Measurements from ENCODE around the gene IGFN1. TPM values are rescaled to one million over a fixed set of nuclear protein-coding genes. Genes with fewer than 3 reads are reported as not detected.

Gene IGFN1
- total RNA-seq, 1 experiment from 2014 or later = 4.3 TPM

DNA sequence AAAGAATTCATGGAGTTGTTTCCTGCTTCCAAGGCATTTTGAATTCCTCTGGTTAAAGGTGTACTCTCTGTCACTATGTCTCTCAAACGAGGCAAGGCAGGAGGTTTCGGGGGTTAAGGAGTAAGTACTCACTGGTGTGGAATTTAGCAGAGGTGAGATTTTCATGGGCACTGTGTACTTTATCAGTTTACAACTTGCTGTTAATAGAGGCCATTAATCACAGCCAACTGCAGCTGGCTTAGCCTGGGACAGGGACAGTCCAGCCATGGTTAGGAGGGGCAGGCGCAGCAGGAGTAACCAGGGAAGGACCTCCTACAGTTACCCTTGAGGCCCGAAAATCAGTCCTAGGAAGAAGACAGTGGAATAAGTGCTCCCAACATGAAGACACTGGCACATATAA lies 18.3 kb upstream of the IGFN1 start:
- intact Hi-C loops (cut with micrococcal nuclease; ENCODE audit: unreplicated experiment) = no loop called here
- no peak for DNase-seq
- Histone ChIP-seq H3K27ac (no peak overlapping the region), H2AFZ (no peak overlapping the region), H3K9me3 (ENCODE audit: insufficient read depth, low read depth) (no peaks in the 10 kb centered on the region), H3K9me2 (ENCODE audit: insufficient read depth) (no peaks in the 10 kb centered on the region), H3K4me3 (no peak overlapping the region), H3K27me3 (ENCODE audit: insufficient read depth, low read depth) (no peaks in the 10 kb centered on the region), H3K4me2 (no peak overlapping the region), H3K4me1 (replicated peaks; ENCODE audit: insufficient read depth) (peaks cover 52% of the 10 kb centered on the region), H3K36me3 (ENCODE audit: low read depth) (no peaks in the 10 kb centered on the region), H4K20me1 (ENCODE audit: insufficient read depth) (no peaks in the 10 kb centered on the region), H3K79me2 (ENCODE audit: low read depth) (no peaks in the 10 kb centered on the region), H3F3A (ENCODE audit: insufficient read depth, low read depth) (peaks cover 37% of the 10 kb centered on the region)
- ChIA-PET POLR2A (ENCODE audit: unreplicated experiment) (no interaction called here), CTCF (no interaction called here)
- TF ChIP-seq EZH2 (IDR thresholded peaks at IDR 0.05; ENCODE audit: low read depth) = no peak
- TF ChIP-seq, protein P1, sequence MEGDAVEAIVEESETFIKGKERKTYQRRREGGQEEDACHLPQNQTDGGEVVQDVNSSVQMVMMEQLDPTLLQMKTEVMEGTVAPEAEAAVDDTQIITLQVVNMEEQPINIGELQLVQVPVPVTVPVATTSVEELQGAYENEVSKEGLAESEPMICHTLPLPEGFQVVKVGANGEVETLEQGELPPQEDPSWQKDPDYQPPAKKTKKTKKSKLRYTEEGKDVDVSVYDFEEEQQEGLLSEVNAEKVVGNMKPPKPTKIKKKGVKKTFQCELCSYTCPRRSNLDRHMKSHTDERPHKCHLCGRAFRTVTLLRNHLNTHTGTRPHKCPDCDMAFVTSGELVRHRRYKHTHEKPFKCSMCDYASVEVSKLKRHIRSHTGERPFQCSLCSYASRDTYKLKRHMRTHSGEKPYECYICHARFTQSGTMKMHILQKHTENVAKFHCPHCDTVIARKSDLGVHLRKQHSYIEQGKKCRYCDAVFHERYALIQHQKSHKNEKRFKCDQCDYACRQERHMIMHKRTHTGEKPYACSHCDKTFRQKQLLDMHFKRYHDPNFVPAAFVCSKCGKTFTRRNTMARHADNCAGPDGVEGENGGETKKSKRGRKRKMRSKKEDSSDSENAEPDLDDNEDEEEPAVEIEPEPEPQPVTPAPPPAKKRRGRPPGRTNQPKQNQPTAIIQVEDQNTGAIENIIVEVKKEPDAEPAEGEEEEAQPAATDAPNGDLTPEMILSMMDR (conservative IDR thresholded peaks at IDR 0.05) = no peak
- BruUV-seq (replicated peaks) = no TSS peak

DNA sequence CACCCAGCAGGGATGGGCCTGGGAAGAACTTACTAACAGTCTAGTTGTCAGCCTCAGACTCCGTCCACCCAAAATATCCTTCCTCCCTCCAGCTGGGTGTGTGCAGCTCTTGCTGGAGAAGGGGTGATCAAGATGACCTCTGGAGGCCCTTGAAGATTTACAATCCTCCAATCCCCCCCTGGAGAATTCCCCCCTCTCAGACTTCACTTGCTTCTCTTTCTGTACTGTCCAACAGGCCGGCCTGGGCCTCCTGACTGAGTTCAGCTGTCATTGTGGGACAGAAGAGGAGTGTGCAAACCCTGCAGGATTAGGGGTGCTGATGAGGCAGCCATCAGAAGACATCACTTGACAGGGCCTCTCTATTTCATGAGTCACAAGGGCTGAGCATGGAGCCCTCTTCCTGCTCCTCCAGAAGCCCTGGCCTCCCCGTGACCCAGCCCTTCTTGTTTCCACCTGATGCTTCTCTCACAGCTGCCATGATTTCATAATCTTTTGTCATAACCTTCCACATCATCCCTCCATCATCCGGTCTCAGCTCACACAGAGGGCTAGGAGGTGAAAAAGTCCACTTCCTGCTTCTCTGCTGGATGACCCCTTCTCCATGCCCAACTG lies 17.5 kb upstream of the IGFN1 start:
- peaks cover 53% of the 10 kb centered on the region for H3K4me1 ChIP-seq (replicated peaks; ENCODE audit: insufficient read depth)
- no peak overlapping the region for H3K4me3 ChIP-seq
- ChIA-PET CTCF (interaction anchor here (0.6 kb wide), 1 partner anchor 278 kb away, joined by 3 read pairs; the partner anchor contains the start of gene INAVA), POLR2A (ENCODE audit: unreplicated experiment) (no interaction called here)
- peak overlapping the region; percentile 32 for H3K4me2 ChIP-seq
- intact Hi-C loops (cut with micrococcal nuclease; ENCODE audit: unreplicated experiment) = no loop called here
- H2AFZ ChIP-seq = no peak overlapping the region
- H3K9me2 ChIP-seq (ENCODE audit: insufficient read depth) = no peaks in the 10 kb centered on the region
- peak; percentile 21 to 80 for DNase-seq
- no peaks in the 10 kb centered on the region for H3K79me2 ChIP-seq (ENCODE audit: low read depth)
- peak overlapping the region; percentile 53 for H3K27ac ChIP-seq
- TF ChIP-seq, protein P1 (conservative IDR thresholded peaks at IDR 0.05) = no peak
- no peak for TF ChIP-seq EZH2 (IDR thresholded peaks at IDR 0.05; ENCODE audit: low read depth)
- H3K9me3 ChIP-seq (ENCODE audit: insufficient read depth, low read depth) = no peaks in the 10 kb centered on the region
- H3K27me3 ChIP-seq (ENCODE audit: insufficient read depth, low read depth) = no peaks in the 10 kb centered on the region
- BruUV-seq (replicated peaks) = no TSS peak
- peaks cover 39% of the 10 kb centered on the region for H3F3A ChIP-seq (ENCODE audit: insufficient read depth, low read depth)
- no peaks in the 10 kb centered on the region for H3K36me3 ChIP-seq (ENCODE audit: low read depth)
- H4K20me1 ChIP-seq (ENCODE audit: insufficient read depth) = no peaks in the 10 kb centered on the region

DNA sequence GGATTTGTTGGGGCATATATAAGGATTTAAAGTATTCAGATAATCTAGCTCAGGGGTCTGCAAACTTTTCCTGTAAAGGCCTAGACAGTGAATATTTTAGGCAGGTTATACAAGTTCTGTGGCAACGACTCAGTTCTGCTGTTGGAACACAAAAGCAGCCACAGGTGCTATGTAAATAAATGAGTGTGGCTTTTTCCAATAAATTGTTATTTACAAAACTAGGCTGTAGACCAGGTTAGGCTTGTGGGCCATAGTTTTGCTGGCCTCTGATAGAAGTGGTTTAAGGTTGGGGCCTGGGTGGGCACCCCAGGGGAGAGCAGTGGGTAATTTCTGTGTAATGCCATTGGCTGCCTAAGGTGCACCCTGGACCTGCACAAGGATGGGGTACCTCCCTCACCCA lies 16.9 kb upstream of the IGFN1 start:
- H3F3A ChIP-seq (ENCODE audit: insufficient read depth, low read depth) = peaks cover 39% of the 10 kb centered on the region
- peak overlapping the region; percentile 24 for H3K4me2 ChIP-seq
- peaks cover 53% of the 10 kb centered on the region for H3K4me1 ChIP-seq (replicated peaks; ENCODE audit: insufficient read depth)
- intact Hi-C loops (cut with micrococcal nuclease; ENCODE audit: unreplicated experiment) = no loop called here
- no peaks in the 10 kb centered on the region for H3K27me3 ChIP-seq (ENCODE audit: insufficient read depth, low read depth)
- DNase-seq = peak in 1 of 2 experiments; percentile 48
- H3K9me3 ChIP-seq (ENCODE audit: insufficient read depth, low read depth) = no peaks in the 10 kb centered on the region
- no peak overlapping the region for H2AFZ ChIP-seq
- no peaks in the 10 kb centered on the region for H3K9me2 ChIP-seq (ENCODE audit: insufficient read depth)
- TF ChIP-seq EZH2 (IDR thresholded peaks at IDR 0.05; ENCODE audit: low read depth) = no peak
- TF ChIP-seq, protein P1 (conservative IDR thresholded peaks at IDR 0.05) = no peak
- no peak overlapping the region for H3K4me3 ChIP-seq
- POLR2A ChIA-PET (ENCODE audit: unreplicated experiment) = no interaction called here
- BruUV-seq (replicated peaks) = no TSS peak
- H3K79me2 ChIP-seq (ENCODE audit: low read depth) = no peaks in the 10 kb centered on the region
- H3K27ac ChIP-seq = peak overlapping the region; percentile 53
- CTCF ChIA-PET = interaction anchor here (0.6 kb wide), 1 partner anchor 279 kb away, joined by 3 read pairs; the partner anchor contains the start of gene INAVA
- no peaks in the 10 kb centered on the region for H4K20me1 ChIP-seq (ENCODE audit: insufficient read depth)
- H3K36me3 ChIP-seq (ENCODE audit: low read depth) = no peaks in the 10 kb centered on the region
